ENCODE results near the gene DNAH11. TPM values are rescaled to one million over a fixed set of nuclear protein-coding genes. Genes with fewer than 3 reads are reported as not detected.
"Not testable (repeated sequence)": the region's sequence is repeated elsewhere in the genome, so short reads cannot be mapped to it uniquely, and the experiment has no call there.

DNAH11 gene
- total and polyA plus RNA-seq, 3 donors from 2014 or later = 4.9 to 19.3 (median 14.2) TPM

- Histone ChIP-seq H3K36me3 (ENCODE audit: low read depth, missing control alignments) (no peaks in the 10 kb centered on the region), H3K27me3 (no peaks in the 10 kb centered on the region), H3K9me3 (no peaks in the 10 kb centered on the region), H3K4me1 (no peaks in the 10 kb centered on the region), H3K4me3 (no peak overlapping the region), H3K27ac (no peak overlapping the region)
- intact Hi-C loops (cut with DNase I; ENCODE audit: low total_unique reads) = no loop called here
- WGBS, 2 donors = 66 to 71% methylated on average over 5 of the region's 5 CpGs
- no peak for DNase-seq
- no peak for TF ChIP-seq POLR2A (IDR thresholded peaks at IDR 0.05)
- no peak for TF ChIP-seq CTCF (IDR thresholded peaks at IDR 0.05)
These were observed 147.9 kb downstream of the DNAH11 start for GRCh38 chr7:21690705-21691104.

GRCh38 chr7:21691146-21691545 lies 148.3 kb downstream of the DNAH11 start:
- H3K36me3 ChIP-seq (ENCODE audit: low read depth, missing control alignments); H3K27ac ChIP-seq; H3K27me3 ChIP-seq; H3K9me3 ChIP-seq; H3K4me1 ChIP-seq; DNase-seq; H3K4me3 ChIP-seq; intact Hi-C loops (cut with DNase I; ENCODE audit: low total_unique reads): not testable (repeated sequence)
- WGBS, 2 donors = 75 to 92% methylated on average over 4 to 5 of the region's 5 CpGs

- DNase-seq; H3K4me3 ChIP-seq; H3K36me3 ChIP-seq (ENCODE audit: low read depth, missing control alignments); H3K4me1 ChIP-seq; H3K27ac ChIP-seq; H3K27me3 ChIP-seq; H3K9me3 ChIP-seq; intact Hi-C loops (cut with DNase I; ENCODE audit: low total_unique reads): not testable (repeated sequence)
- 76 to 78% methylated on average over 1 of the region's 1 CpG for WGBS, 2 donors
These were observed 157.7 kb downstream of the DNAH11 start for GRCh38 chr7:21700587-21700986.

- 73 to 74% methylated on average over 3 of the region's 3 CpGs for WGBS, 2 donors
- intact Hi-C loops (cut with DNase I; ENCODE audit: low total_unique reads) = no loop called here
- no peak for TF ChIP-seq POLR2A (IDR thresholded peaks at IDR 0.05)
- TF ChIP-seq CTCF (IDR thresholded peaks at IDR 0.05) = no peak
- Histone ChIP-seq H3K27me3 (no peaks in the 10 kb centered on the region), H3K27ac (no peak overlapping the region), H3K4me3 (no peak overlapping the region), H3K4me1 (no peaks in the 10 kb centered on the region), H3K9me3 (no peaks in the 10 kb centered on the region), H3K36me3 (ENCODE audit: low read depth, missing control alignments) (no peaks in the 10 kb centered on the region)
- no peak for DNase-seq
These were observed 159.5 kb downstream of the DNAH11 start for GRCh38 chr7:21702303-21702702.

- no peaks in the 10 kb centered on the region for H3K27me3 ChIP-seq
- no peak overlapping the region for H3K4me3 ChIP-seq
- no peak overlapping the region for H3K27ac ChIP-seq
- intact Hi-C loops (cut with DNase I; ENCODE audit: low total_unique reads) = no loop called here
- no peak for TF ChIP-seq CTCF (IDR thresholded peaks at IDR 0.05)
- no peak for TF ChIP-seq POLR2A (IDR thresholded peaks at IDR 0.05)
- DNase-seq = no peak
- no peaks in the 10 kb centered on the region for H3K9me3 ChIP-seq
- WGBS, 2 donors = 55 to 58% methylated on average over 4 of the region's 4 CpGs
- no peaks in the 10 kb centered on the region for H3K4me1 ChIP-seq
- H3K36me3 ChIP-seq (ENCODE audit: low read depth, missing control alignments) = no peaks in the 10 kb centered on the region
These were observed 161.5 kb downstream of the DNAH11 start for GRCh38 chr7:21704359-21704758.

GRCh38 chr7:21706131-21706530 lies 163.3 kb downstream of the DNAH11 start:
- no peak for DNase-seq
- Histone ChIP-seq H3K4me3 (no peak overlapping the region), H3K9me3 (no peaks in the 10 kb centered on the region), H3K4me1 (no peaks in the 10 kb centered on the region), H3K27me3 (no peaks in the 10 kb centered on the region), H3K36me3 (ENCODE audit: low read depth, missing control alignments) (no peaks in the 10 kb centered on the region), H3K27ac (no peak overlapping the region)
- TF ChIP-seq CTCF (IDR thresholded peaks at IDR 0.05) = no peak
- no peak for TF ChIP-seq POLR2A (IDR thresholded peaks at IDR 0.05)
- intact Hi-C loops (cut with DNase I; ENCODE audit: low total_unique reads) = no loop called here
- 86 to 95% methylated on average over 3 of the region's 3 CpGs for WGBS, 2 donors

Measured in testis (tissue), 3 donors.